HG03280 (cell line): ENCODE results near the gene MMP23B.

Experiments used
- ATAC-seq: cut with Tn5 transposase; IDR thresholded peaks from one replicate; pipeline ENCODE4 v1.9.1; 2021; ENCODE audit warnings: mild to moderate bottlenecking, moderate library complexity; ENCODE audit not compliant: unreplicated experiment

The MMP23B gene

DNA sequence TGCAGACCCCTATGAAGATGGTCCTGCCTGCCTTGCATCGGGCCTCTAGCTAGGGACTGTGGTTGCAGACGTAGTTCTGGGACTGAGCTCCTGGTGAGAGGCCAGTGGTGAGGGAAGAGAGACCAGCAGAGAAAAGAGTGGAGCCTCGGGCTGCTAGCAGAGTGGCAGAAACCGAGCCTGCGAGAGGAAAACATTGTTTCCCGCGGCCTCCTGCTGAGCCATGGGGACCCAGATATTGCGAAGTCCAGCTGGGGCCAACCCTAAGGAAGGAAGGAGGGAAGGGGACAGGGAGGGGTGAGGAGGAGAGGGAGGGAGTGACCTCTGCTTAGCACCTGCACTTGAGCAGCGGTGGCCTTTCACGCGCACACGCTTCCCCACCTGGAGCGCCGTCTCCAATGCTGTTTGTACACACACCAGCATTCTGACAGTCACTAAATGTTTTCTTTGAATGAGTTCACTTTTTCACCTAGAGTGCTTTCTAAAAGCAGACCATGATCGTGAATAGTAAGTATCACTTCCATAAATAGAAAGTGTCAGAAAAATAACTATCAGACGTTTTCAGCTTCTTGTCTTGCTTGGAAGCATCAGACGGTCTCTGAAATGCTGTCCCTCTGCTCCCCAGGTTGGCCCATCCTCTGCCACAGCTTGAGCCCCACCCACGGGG is 29.5 kb upstream of the MMP23B start:
- no peak for ATAC-seq

GRCh38 chr1:1602968-1603506 is 28.9 kb upstream of the MMP23B start:
- ATAC-seq = no peak

GRCh38 chr1:1603671-1604373 is 28.2 kb upstream of the MMP23B start:
- no peak for ATAC-seq

DNA sequence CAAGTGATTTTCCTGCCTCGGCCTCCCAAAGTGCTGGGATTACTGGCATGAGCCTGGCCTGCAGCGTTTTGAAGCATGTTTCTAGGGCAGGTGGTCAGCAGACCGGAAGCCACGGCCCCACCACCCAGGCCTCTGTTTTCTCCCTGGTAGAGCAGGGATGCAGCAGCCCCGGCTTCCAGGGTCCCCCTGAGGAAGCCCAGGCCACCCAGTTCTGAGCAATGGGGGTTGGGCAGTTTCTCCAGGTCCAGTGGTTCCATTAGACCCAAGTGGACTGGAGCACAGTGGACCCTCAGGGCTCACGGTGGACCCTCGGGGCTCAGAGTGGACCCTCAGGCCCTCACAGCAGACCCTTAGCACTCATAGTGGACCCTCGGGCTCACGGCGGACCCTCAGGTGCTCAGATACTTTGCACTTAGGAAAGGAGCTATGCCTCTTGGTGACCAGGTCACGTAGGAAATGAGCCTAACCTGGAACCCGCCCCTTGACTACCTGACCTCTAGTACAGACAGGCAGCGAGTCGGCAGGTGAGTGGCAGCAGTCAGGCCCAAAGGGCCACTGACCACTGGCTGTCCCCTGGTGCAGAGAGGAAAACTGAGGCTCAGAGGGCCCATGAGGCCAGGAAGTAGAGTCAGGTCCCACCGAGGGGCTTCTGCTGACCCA is 27.5 kb upstream of the MMP23B start:
- ATAC-seq = no peak

DNA sequence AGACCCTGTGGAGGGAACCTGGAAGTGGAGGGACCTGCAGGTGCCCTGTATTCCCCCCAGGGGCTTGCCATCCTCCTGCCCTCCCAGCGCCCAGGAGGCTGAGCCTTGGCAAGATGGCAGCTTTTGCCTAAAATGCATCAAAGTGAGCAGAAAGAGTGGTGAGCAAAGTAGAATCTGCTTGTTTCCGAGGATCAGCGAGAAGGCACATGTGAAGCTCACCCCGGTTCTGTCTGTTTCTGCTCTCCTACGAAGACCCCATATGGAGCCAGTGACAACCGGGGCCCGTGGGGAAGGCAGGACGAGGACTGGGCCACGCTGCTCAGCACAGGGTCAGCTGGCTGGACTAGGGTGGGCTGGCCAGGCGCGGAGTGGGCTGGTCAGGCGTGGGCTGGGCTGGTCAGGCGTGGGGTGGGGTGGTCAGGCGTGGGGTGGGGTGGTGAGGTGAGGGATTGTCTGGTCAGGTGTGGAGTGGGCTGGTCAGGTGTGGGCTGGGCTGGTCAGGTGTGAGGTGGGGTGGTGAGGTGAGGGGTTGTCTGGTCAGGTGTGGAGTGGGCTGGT is 26.9 kb upstream of the MMP23B start:
- no peak for ATAC-seq

- no peak for ATAC-seq
These were observed 26.2 kb upstream of the MMP23B start for GRCh38 chr1:1605724-1606123.

DNA sequence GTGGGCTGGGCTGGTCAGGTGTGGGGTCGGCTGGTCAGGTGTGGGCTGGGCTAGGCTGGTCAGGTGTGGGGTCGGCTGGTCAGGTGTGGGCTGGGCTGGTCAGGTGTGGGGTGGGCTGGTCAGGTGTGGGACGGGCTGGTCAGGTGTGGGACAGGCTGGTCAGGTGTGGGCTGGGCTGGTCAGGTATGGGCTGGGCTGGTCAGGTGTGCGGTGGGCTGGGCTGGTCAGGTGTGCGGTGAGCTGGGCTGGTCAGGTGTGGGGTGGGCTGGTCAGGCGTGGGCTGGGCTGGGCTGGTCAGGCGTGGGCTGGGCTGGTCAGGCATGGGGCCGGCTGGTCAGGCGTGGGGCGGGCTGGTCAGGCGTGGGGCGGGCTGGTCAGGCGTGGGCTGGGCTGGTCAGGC is 25.7 kb upstream of the MMP23B start:
- ATAC-seq = no peak

- no peak for ATAC-seq
These were observed 22.0 kb upstream of the MMP23B start for GRCh38 chr1:1609822-1610485.

- no peak for ATAC-seq
These were observed 21.2 kb upstream of the MMP23B start for GRCh38 chr1:1610796-1611195.

DNA sequence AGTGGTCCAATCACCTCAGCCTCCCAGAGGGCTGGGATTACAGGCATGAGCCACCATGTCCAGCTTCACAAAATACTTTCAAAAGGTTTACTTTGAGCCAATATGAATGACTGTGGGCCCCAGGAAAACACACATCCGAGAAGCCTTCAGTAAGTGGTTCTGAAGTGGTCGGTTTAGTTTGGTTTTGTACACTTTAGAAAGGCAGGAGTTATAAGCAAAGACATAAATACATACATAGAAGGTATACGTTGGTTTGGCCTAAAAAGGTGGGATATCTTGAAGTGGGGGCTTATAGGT is 19.9 kb upstream of the MMP23B start:
- ATAC-seq = no peak

DNA sequence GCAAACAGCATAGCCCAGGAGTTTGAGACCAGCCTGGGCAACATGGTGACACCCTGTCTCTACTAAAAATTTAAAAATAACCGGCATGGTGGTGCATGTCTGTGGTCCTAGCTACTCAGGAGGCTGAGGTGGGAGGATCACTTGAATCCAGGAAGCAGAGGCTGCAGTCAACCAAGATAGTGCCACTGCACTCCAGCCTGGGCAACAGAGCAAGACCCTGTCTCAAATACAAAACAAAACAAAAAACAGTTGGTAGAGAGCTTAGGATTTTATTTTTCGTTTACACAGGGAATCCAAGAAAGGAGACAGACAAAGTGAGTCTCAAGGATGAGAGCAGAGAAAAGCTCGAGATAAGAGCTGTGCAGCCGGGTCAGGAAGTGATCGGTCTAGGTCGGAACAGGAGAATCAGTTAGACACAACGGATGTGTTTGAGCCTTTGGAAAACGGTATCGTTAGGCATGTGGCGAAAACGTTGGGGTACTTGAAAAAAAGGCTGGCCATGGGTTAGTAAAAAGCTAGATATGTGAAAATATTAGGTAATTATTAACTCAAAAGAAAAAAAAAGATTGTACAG is 18.4 kb upstream of the MMP23B start:
- ATAC-seq = no peak

- no peak for ATAC-seq
These were observed 17.6 kb upstream of the MMP23B start for GRCh38 chr1:1614204-1614953.

GRCh38 chr1:1614954-1615255 is 17.1 kb upstream of the MMP23B start:
- ATAC-seq = no peak

GRCh38 chr1:1615256-1616044 is 16.5 kb upstream of the MMP23B start, which contains the start of gene MIB2:
MIB2 (plus strand) TSS chr1:1615500; CDS start chr1:1623453, 7,953 bp downstream.
- ATAC-seq = peak; percentile 77

GRCh38 chr1:1616045-1616790 is 15.8 kb upstream of the MMP23B start:
- peak; percentile 22 for ATAC-seq

GRCh38 chr1:1616838-1617237 is 15.1 kb upstream of the MMP23B start:
- ATAC-seq = no peak

GRCh38 chr1:1617516-1617915 is 14.5 kb upstream of the MMP23B start:
- no peak for ATAC-seq

- ATAC-seq = no peak
These were observed 14.0 kb upstream of the MMP23B start for GRCh38 chr1:1617925-1618324.
